Measurements from ENCODE around the gene RFX6.

The RFX6 gene

DNA sequence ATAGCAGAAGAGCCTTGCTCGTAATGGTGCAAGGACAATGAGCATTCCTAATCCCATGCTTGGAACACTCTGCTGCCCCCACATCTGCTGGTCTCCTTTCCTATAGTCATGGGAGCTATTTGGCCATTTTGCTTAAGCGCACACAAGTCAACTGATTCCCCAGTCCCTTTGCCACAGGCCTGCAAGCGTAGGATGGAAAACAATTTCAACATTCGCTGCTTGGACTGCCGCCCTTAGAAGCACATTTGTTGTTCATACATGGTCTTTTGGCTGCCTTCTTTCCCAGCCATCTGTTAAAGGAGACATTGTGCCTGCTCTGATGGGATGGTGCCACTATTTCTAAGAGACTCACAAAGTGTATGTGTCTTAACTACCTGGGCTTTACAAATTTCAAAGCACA is 96.9 kb downstream of the RFX6 start:
- DNase-seq (ENCODE audit: low spot score), result no peak

DNA sequence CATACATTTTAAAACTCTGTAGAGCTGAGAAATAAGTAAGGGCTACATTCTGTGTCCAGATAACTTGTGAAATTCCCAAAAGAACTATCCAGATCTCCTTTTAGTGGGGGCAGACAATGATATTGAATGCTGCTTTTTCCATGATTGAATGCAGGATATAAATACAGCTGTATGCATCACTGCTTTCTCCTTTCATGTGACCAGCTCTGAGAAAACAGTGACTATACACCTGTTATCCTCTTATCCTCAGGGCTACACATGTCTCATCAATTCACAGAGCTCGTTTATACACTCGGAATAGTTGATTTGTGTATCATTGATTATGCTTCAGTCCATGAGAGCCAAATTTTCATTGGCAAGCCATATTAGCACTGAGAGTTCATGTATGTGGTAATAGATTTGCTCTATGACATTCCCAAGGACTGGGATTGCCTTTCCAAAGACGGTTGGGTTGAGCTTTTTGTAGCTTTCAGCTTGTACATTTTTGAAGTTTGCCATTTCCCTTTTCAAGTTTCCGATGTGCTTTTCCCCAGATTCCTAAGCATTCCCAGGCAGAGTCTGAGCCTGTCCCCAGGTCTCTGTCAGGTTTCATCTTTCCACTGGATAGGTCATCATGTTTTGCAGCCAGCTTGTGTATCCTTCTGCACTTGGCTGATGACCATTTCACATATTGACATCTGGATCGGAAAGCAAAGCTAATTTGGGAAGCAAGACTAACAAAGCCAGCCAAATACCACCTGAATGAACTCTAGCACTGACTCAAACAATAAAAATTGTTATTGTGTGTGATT is 97.7 kb downstream of the RFX6 start:
- DNase-seq (ENCODE audit: low spot score), result no peak

DNA sequence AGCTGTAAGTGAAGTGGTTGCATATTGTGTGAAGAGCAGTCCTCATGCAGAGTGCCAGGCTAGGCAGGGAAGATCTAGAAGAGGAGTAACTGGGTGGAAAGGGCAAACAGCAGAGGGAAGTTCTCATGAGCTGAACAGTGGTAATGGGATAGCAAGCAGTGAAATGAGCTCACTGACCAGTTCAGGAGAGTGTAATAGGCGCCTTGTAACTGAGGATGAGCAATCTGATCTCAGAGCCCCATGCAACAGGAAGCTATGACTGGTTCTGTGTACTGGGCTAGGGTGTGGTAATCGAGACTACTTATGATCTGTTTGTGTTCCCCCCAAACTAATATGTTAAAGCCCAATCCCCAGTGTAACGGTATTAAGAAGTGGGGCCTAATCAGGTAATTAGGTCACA is 98.6 kb downstream of the RFX6 start:
- DNase-seq (ENCODE audit: low spot score), result no peak

DNA sequence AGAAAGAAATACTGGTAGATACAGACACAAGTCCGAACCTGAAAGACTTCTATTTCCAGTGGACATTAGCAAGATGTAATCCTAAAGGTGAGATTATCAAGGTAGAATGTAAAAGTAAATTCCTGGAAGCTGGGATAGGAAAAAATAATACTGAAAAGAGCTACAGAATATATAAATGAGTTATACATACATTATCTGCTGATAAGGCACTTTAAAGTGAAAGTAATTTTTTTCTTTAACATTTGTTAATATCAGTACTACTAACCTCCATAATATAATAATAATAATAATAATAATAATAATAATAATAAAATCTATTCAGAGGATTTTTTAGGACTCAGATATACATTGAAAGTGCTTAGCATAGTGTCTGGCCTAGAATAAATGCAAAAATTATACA is 102.5 kb downstream of the RFX6 start:
- DNase-seq (ENCODE audit: low spot score), result no peak

All from AG08395 (cell line).